Activated naive CD4-positive, alpha-beta T cell treated with anti-CD3 and anti-CD28 coated beads, Interleukin-2, amount 10 ng/mL, durations not matched to agents 7 days and 5 days (primary cell): ENCODE results near the gene ARID1B.

Experiments
- CTCF ChIA-PET: fragments of 350-600 bp; sonication (Branson Sonifier 250); formaldehyde crosslinking; loops from one replicate; lab custom pipeline; 2021; ENCODE audit warnings: antibody characterized with exemption; lab: Charles Lee
- DNase-seq: peaks from one replicate; pipeline ENCODE4 v3.0.0-alpha.2; 2020
- H3K27ac Mint-ChIP-seq: one replicate; pipeline ENCODE4 v1.8.0; 2021; ENCODE audit warnings: mild to moderate bottlenecking, moderate library complexity, mixed read lengths
- H3K27me3 Mint-ChIP-seq: one replicate; pipeline ENCODE4 v1.8.0; 2021; ENCODE audit warnings: mild to moderate bottlenecking, mixed read lengths
- H3K36me3 Mint-ChIP-seq: one replicate; pipeline ENCODE4 v1.8.0; 2021; ENCODE audit warnings: mixed read lengths
- H3K4me1 Mint-ChIP-seq: one replicate; pipeline ENCODE4 v1.8.0; 2021; ENCODE audit warnings: mixed read lengths
- H3K4me3 Mint-ChIP-seq: one replicate; pipeline ENCODE4 v1.8.0; 2021; ENCODE audit warnings: mild to moderate bottlenecking, moderate library complexity, mixed read lengths
- H3K9me3 Mint-ChIP-seq: one replicate; pipeline ENCODE4 v1.8.0; 2021; ENCODE audit warnings: mixed read lengths

ARID1B gene

GRCh38 chr6:156869980-156870398 is 92.8 kb downstream of the ARID1B start:
- H3K4me1 Mint-ChIP-seq, result peaks cover 26% of the 10 kb centered on the region
- H3K36me3 Mint-ChIP-seq, result peaks cover 10% of the 10 kb centered on the region
- H3K27me3 Mint-ChIP-seq, result no peaks in the 10 kb centered on the region
- CTCF ChIA-PET, result no interaction called here
- no peak overlapping the region for H3K27ac Mint-ChIP-seq
- H3K9me3 Mint-ChIP-seq, result no peaks in the 10 kb centered on the region
- DNase-seq, result no peak
- H3K4me3 Mint-ChIP-seq, result no peak overlapping the region

GRCh38 chr6:156870924-156871539 is 93.9 kb downstream of the ARID1B start:
- Mint-ChIP-seq H3K36me3 (peaks cover 10% of the 10 kb centered on the region), H3K4me3 (no peak overlapping the region), H3K27ac (no peak overlapping the region), H3K27me3 (no peaks in the 10 kb centered on the region), H3K4me1 (peaks cover 22% of the 10 kb centered on the region), H3K9me3 (no peaks in the 10 kb centered on the region)
- CTCF ChIA-PET, result no interaction called here
- no peak for DNase-seq

- peaks cover 14% of the 10 kb centered on the region for H3K36me3 Mint-ChIP-seq
- no peak for DNase-seq
Observed at GRCh38 chr6:156872903-156873302, 95.7 kb downstream of the ARID1B start.

GRCh38 chr6:156873654-156874380 is 96.6 kb downstream of the ARID1B start:
- CTCF ChIA-PET, result interaction anchor here (1.4 kb wide), 1 partner anchor 8 kb away, joined by 3 read pairs; no protein-coding TSS in a partner anchor
- Mint-ChIP-seq H3K27me3 (no peaks in the 10 kb centered on the region), H3K9me3 (no peaks in the 10 kb centered on the region), H3K36me3 (peaks cover 16% of the 10 kb centered on the region), H3K4me3 (no peak overlapping the region), H3K4me1 (peaks cover 6% of the 10 kb centered on the region), H3K27ac (no peak overlapping the region)
- no peak for DNase-seq

More at GRCh38 chr6:156872903-156873302, 95.7 kb downstream of the ARID1B start:
- CTCF ChIA-PET, result no interaction called here
- Mint-ChIP-seq H3K4me1 (peaks cover 6% of the 10 kb centered on the region), H3K27me3 (no peaks in the 10 kb centered on the region), H3K27ac (no peak overlapping the region), H3K9me3 (no peaks in the 10 kb centered on the region), H3K4me3 (no peak overlapping the region)

- peaks cover 8% of the 10 kb centered on the region for H3K4me1 Mint-ChIP-seq
- no peak for DNase-seq
- CTCF ChIA-PET, result interaction anchor here (1.4 kb wide), 1 partner anchor 10 kb away, joined by 3 read pairs; no protein-coding TSS in a partner anchor
- H3K9me3 Mint-ChIP-seq, result no peaks in the 10 kb centered on the region
- H3K27ac Mint-ChIP-seq, result no peak overlapping the region
- H3K36me3 Mint-ChIP-seq, result peaks cover 16% of the 10 kb centered on the region
- H3K27me3 Mint-ChIP-seq, result no peaks in the 10 kb centered on the region
- no peak overlapping the region for H3K4me3 Mint-ChIP-seq
Observed at GRCh38 chr6:156875062-156875461, 97.9 kb downstream of the ARID1B start.

GRCh38 chr6:156876302-156876701 is 99.1 kb downstream of the ARID1B start:
- H3K27me3 Mint-ChIP-seq, result no peaks in the 10 kb centered on the region
- CTCF ChIA-PET, result no interaction called here

GRCh38 chr6:156877126-156877863 is 100.1 kb downstream of the ARID1B start:
- peaks cover 11% of the 10 kb centered on the region for H3K4me1 Mint-ChIP-seq
- no peaks in the 10 kb centered on the region for H3K27me3 Mint-ChIP-seq
- H3K36me3 Mint-ChIP-seq, result peaks cover 14% of the 10 kb centered on the region
- no peak overlapping the region for H3K27ac Mint-ChIP-seq
- DNase-seq, result no peak
- H3K9me3 Mint-ChIP-seq, result no peaks in the 10 kb centered on the region
- CTCF ChIA-PET, result interaction anchor here (0.7 kb wide), 1 partner anchor 54 kb away, joined by 3 read pairs; no protein-coding TSS in a partner anchor
- no peak overlapping the region for H3K4me3 Mint-ChIP-seq

More at GRCh38 chr6:156876302-156876701, 99.1 kb downstream of the ARID1B start:
- Mint-ChIP-seq H3K4me1 (peaks cover 8% of the 10 kb centered on the region), H3K9me3 (no peaks in the 10 kb centered on the region), H3K4me3 (no peak overlapping the region), H3K27ac (no peak overlapping the region), H3K36me3 (peaks cover 16% of the 10 kb centered on the region)
- no peak for DNase-seq

- no peak overlapping the region for H3K4me3 Mint-ChIP-seq
- H3K4me1 Mint-ChIP-seq, result peaks cover 23% of the 10 kb centered on the region
- H3K27me3 Mint-ChIP-seq, result no peaks in the 10 kb centered on the region
- DNase-seq, result no peak
- H3K27ac Mint-ChIP-seq, result no peak overlapping the region
- CTCF ChIA-PET, result interaction anchor here (0.8 kb wide), 1 partner anchor 63 kb away, joined by 3 read pairs; no protein-coding TSS in a partner anchor
- no peaks in the 10 kb centered on the region for H3K9me3 Mint-ChIP-seq
- H3K36me3 Mint-ChIP-seq, result peaks cover 10% of the 10 kb centered on the region
Observed at GRCh38 chr6:156878681-156879080, 101.5 kb downstream of the ARID1B start.

- no peak overlapping the region for H3K27ac Mint-ChIP-seq
- H3K9me3 Mint-ChIP-seq, result no peaks in the 10 kb centered on the region
- no peak for DNase-seq
- no peak overlapping the region for H3K4me3 Mint-ChIP-seq
- CTCF ChIA-PET, result interaction anchor here (0.7 kb wide), 1 partner anchor 8 kb away, joined by 3 read pairs; no protein-coding TSS in a partner anchor
- peaks cover 8% of the 10 kb centered on the region for H3K36me3 Mint-ChIP-seq
- no peaks in the 10 kb centered on the region for H3K27me3 Mint-ChIP-seq
- H3K4me1 Mint-ChIP-seq, result peaks cover 25% of the 10 kb centered on the region
Observed at GRCh38 chr6:156879186-156879585, 102.0 kb downstream of the ARID1B start.

- no peaks in the 10 kb centered on the region for H3K9me3 Mint-ChIP-seq
- peaks cover 6% of the 10 kb centered on the region for H3K36me3 Mint-ChIP-seq
- H3K27me3 Mint-ChIP-seq, result no peaks in the 10 kb centered on the region
- CTCF ChIA-PET, result interaction anchor here (0.7 kb wide), 1 partner anchor 8 kb away, joined by 3 read pairs; no protein-coding TSS in a partner anchor
- H3K4me1 Mint-ChIP-seq, result peaks cover 24% of the 10 kb centered on the region
- DNase-seq, result no peak
- H3K27ac Mint-ChIP-seq, result no peak overlapping the region
- H3K4me3 Mint-ChIP-seq, result no peak overlapping the region
Observed at GRCh38 chr6:156879591-156879990, 102.4 kb downstream of the ARID1B start.

GRCh38 chr6:156880913-156881312 is 103.7 kb downstream of the ARID1B start:
- Mint-ChIP-seq H3K27me3 (no peaks in the 10 kb centered on the region), H3K9me3 (no peaks in the 10 kb centered on the region), H3K36me3 (peaks cover 6% of the 10 kb centered on the region), H3K4me3 (no peak overlapping the region), H3K27ac (no peak overlapping the region), H3K4me1 (peaks cover 19% of the 10 kb centered on the region)
- CTCF ChIA-PET, result no interaction called here
- DNase-seq, result no peak

- Mint-ChIP-seq H3K9me3 (no peaks in the 10 kb centered on the region), H3K27me3 (no peaks in the 10 kb centered on the region), H3K4me3 (no peak overlapping the region), H3K4me1 (peaks cover 24% of the 10 kb centered on the region), H3K36me3 (peaks cover 6% of the 10 kb centered on the region), H3K27ac (no peak overlapping the region)
- CTCF ChIA-PET, result no interaction called here
- no peak for DNase-seq
Observed at GRCh38 chr6:156881687-156882629, 104.8 kb downstream of the ARID1B start.

- H3K9me3 Mint-ChIP-seq, result no peaks in the 10 kb centered on the region
- H3K4me3 Mint-ChIP-seq, result no peak overlapping the region
- no peaks in the 10 kb centered on the region for H3K36me3 Mint-ChIP-seq
- H3K4me1 Mint-ChIP-seq, result peaks cover 26% of the 10 kb centered on the region
- no peak overlapping the region for H3K27ac Mint-ChIP-seq
- H3K27me3 Mint-ChIP-seq, result no peaks in the 10 kb centered on the region
- CTCF ChIA-PET, result no interaction called here
- no peak for DNase-seq
Observed at GRCh38 chr6:156883497-156884252, 106.5 kb downstream of the ARID1B start.
